Esophagus muscularis mucosa (tissue), 3 donors: ENCODE results near the gene TMEM41B.

Experiments
- CTCF ChIP-seq, 3 experiments: fragments of 200-600 bp in 2 of 3; fragments of 450-650 bp in 1 of 3; sonication (generic) in 2 of 3; IDR thresholded peaks; one replicate each; pipeline ENCODE4 v1.5.1; 2017 to 2019; ENCODE audit warnings: antibody characterized with exemption in 3 of 3, mild to moderate bottlenecking in 2 of 3, moderate library complexity in 1 of 3
- POLR2A ChIP-seq: fragments of 450-650 bp; IDR thresholded peaks from one replicate; pipeline ENCODE4 v1.6.1; 2017; ENCODE audit warnings: antibody characterized with exemption, moderate library complexity, mild to moderate bottlenecking, low read depth
- POLR2AphosphoS5 ChIP-seq, 2 donors: sonication (generic); formaldehyde crosslinking; IDR thresholded peaks; one replicate each; pipeline ENCODE4 v1.6.1; 2017; ENCODE audit warnings: antibody characterized with exemption in 2 of 2

GRCh38 chr11:9247863-9248262 is 66.5 kb downstream of the TMEM41B start:
- TF ChIP-seq CTCF (IDR thresholded peaks at IDR 0.05) (no peak), POLR2AphosphoS5 (IDR thresholded peaks at IDR 0.05) (no peak), POLR2A (no peak)
